Mesothelial cell of epicardium (in vitro differentiated cells): Measurements from ENCODE around the gene DPH7. TPM values are rescaled to one million over a fixed set of nuclear protein-coding genes. Genes with fewer than 3 reads are reported as not detected.
A peak's percentile ranks its signal among the peaks of the same experiment; 100 is the strongest.

Experiments used
- DNase-seq, 2 experiments: peaks; one replicate each; pipeline ENCODE4 v3.0.0; 2021; ENCODE audit warnings: low spot score in 2 of 2; ENCODE audit not compliant: unreplicated experiment in 2 of 2
- H3K27ac Mint-ChIP-seq: 2 replicates; pipeline ENCODE4 v1.8.0; 2021; ENCODE audit warnings: mixed read lengths
- H3K27me3 Mint-ChIP-seq: 2 replicates; pipeline ENCODE4 v1.8.0; 2021; ENCODE audit warnings: low read depth, mixed read lengths
- H3K36me3 Mint-ChIP-seq: 2 replicates; pipeline ENCODE4 v1.8.0; 2021; ENCODE audit warnings: mixed read lengths
- H3K4me1 Mint-ChIP-seq: 2 replicates; pipeline ENCODE4 v1.8.0; 2021; ENCODE audit warnings: mixed read lengths
- H3K4me3 Mint-ChIP-seq: 2 replicates; pipeline ENCODE4 v1.8.0; 2021; ENCODE audit warnings: mild to moderate bottlenecking, moderate library complexity, mixed read lengths
- H3K9me3 Mint-ChIP-seq: 2 replicates; pipeline ENCODE4 v1.8.0; 2021; ENCODE audit warnings: mixed read lengths
- total RNA-seq: library from RNA; stranded (reverse); gene quantifications from 3 replicates; pipeline ENCODE4 v1.2.1, GENCODE V29; 2021
- TF ChIP-seq, protein P1 (sequence below): fragments of 200-600 bp; sonication (generic); IDR thresholded peaks from one replicate; pipeline ENCODE4 v1.5.0; 2021; ENCODE audit warnings: antibody characterized with exemption; ENCODE audit not compliant: unreplicated experiment

Gene DPH7
- total RNA-seq, 1 donor from 2014 or later: 59.4 TPM

- Mint-ChIP-seq H3K4me3 (peak overlapping the region; percentile 69), H3K27ac (no peak overlapping the region), H3K27me3 (peaks cover 29% of the 10 kb centered on the region), H3K36me3 (no peaks in the 10 kb centered on the region), H3K4me1 (peaks cover 21% of the 10 kb centered on the region), H3K9me3 (no peaks in the 10 kb centered on the region)
- TF ChIP-seq, protein P1, sequence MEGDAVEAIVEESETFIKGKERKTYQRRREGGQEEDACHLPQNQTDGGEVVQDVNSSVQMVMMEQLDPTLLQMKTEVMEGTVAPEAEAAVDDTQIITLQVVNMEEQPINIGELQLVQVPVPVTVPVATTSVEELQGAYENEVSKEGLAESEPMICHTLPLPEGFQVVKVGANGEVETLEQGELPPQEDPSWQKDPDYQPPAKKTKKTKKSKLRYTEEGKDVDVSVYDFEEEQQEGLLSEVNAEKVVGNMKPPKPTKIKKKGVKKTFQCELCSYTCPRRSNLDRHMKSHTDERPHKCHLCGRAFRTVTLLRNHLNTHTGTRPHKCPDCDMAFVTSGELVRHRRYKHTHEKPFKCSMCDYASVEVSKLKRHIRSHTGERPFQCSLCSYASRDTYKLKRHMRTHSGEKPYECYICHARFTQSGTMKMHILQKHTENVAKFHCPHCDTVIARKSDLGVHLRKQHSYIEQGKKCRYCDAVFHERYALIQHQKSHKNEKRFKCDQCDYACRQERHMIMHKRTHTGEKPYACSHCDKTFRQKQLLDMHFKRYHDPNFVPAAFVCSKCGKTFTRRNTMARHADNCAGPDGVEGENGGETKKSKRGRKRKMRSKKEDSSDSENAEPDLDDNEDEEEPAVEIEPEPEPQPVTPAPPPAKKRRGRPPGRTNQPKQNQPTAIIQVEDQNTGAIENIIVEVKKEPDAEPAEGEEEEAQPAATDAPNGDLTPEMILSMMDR: no peak
- no peak for DNase-seq
Measured at GRCh38 chr9:137607141-137607857, 28.6 kb upstream of the DPH7 start.

- H3K4me3 Mint-ChIP-seq: peak overlapping the region; percentile 69
- no peak for DNase-seq
- H3K36me3 Mint-ChIP-seq: no peaks in the 10 kb centered on the region
- no peak overlapping the region for H3K27ac Mint-ChIP-seq
- peaks cover 16% of the 10 kb centered on the region for H3K4me1 Mint-ChIP-seq
- H3K9me3 Mint-ChIP-seq: no peaks in the 10 kb centered on the region
- H3K27me3 Mint-ChIP-seq: peaks cover 31% of the 10 kb centered on the region
- TF ChIP-seq, protein P1: no peak
Measured at GRCh38 chr9:137606734-137607138, 28.0 kb upstream of the DPH7 start.

- Mint-ChIP-seq H3K27ac (no peak overlapping the region), H3K27me3 (peaks cover 32% of the 10 kb centered on the region), H3K36me3 (no peaks in the 10 kb centered on the region), H3K4me1 (peaks cover 11% of the 10 kb centered on the region), H3K9me3 (no peaks in the 10 kb centered on the region), H3K4me3 (peak overlapping the region; percentile 69)
- TF ChIP-seq, protein P1: no peak
- DNase-seq: no peak
Measured at GRCh38 chr9:137606005-137606621, 27.4 kb upstream of the DPH7 start.

- Mint-ChIP-seq H3K27me3 (peaks cover 32% of the 10 kb centered on the region), H3K36me3 (no peaks in the 10 kb centered on the region), H3K4me1 (peaks cover 11% of the 10 kb centered on the region), H3K9me3 (no peaks in the 10 kb centered on the region), H3K27ac (no peak within 1 kb of the TSS), H3K4me3 (peak within 1 kb of the TSS; percentile 69)
- TF ChIP-seq, protein P1: no peak
- peak; percentile 84 to 88 for DNase-seq
Measured at GRCh38 chr9:137605121-137606004, 26.6 kb upstream of the DPH7 start, which contains the start of gene ARRDC1. TSS of gene ARRDC1 (plus strand) at chr9:137605686. CDS start at chr9:137605718, 32 bp downstream.

GRCh38 chr9:137604345-137605086, 25.8 kb upstream of the DPH7 start:
- Mint-ChIP-seq H3K36me3 (no peaks in the 10 kb centered on the region), H3K9me3 (no peaks in the 10 kb centered on the region), H3K27ac (no peak overlapping the region), H3K4me3 (peak overlapping the region; percentile 55), H3K4me1 (peaks cover 11% of the 10 kb centered on the region), H3K27me3 (peaks cover 32% of the 10 kb centered on the region)
- TF ChIP-seq, protein P1: no peak
- no peak for DNase-seq
